HEK293 (cell line): ENCODE data around the gene FGFR3.

Experiments
- CTCF ChIA-PET: fragments of 350-600 bp; formaldehyde crosslinking; extraction: SDS; loops from one replicate; lab custom pipeline; 2021; ENCODE audit warnings: antibody characterized with exemption; lab: Yijun Ruan, JAX
- POLR2A ChIA-PET: fragments of 300-600 bp; formaldehyde crosslinking; extraction: SDS; loops from one replicate; lab custom pipeline; 2020; ENCODE audit warnings: antibody characterized with exemption, inconsistent platforms; lab: Yijun Ruan, JAX
- H3K27ac ChIP-seq: fragments of 200-500 bp; sonication (Bioruptor generic); 2 replicates; pipeline ENCODE4 v1.5.1; 2014; ENCODE audit warnings: low read depth, low read length, control low read depth, inconsistent platforms; ENCODE audit errors: extremely low read depth
- H3K36me3 ChIP-seq, 2 experiments: fragments of 200-500 bp in 1 of 2; sonication (Bioruptor generic) in 1 of 2; 1 replicate in 1 of 2; 2 replicates in 1 of 2; pipeline ENCODE4 v1.5.1; 2014 to 2017; ENCODE audit warnings: inconsistent platforms in 2 of 2, low read length in 2 of 2; ENCODE audit not compliant: control insufficient read depth in 2 of 2, insufficient read depth in 1 of 2
- H3K4me1 ChIP-seq: fragments of 200-500 bp; sonication (Bioruptor generic); 2 replicates; pipeline ENCODE4 v1.5.1; 2014; ENCODE audit warnings: mild to moderate bottlenecking, low read length, inconsistent platforms; ENCODE audit not compliant: control insufficient read depth, insufficient read depth
- H3K4me3 ChIP-seq: 2 replicates; pipeline ENCODE4 v1.5.1; 2011; ENCODE audit warnings: low read depth, mild to moderate bottlenecking, control low read depth, low read length, moderate library complexity
- H3K9me3 ChIP-seq: fragments of 200-500 bp; sonication (Bioruptor generic); 2 replicates; pipeline ENCODE4 v1.5.1; 2014; ENCODE audit warnings: low read depth, low read length, inconsistent platforms; ENCODE audit not compliant: control insufficient read depth, insufficient read depth
- GLIS1 ChIP-seq: fragments of 450-650 bp; formaldehyde crosslinking; IDR thresholded peaks from 2 replicates; pipeline ENCODE4 v1.5.1; 2016; ENCODE audit warnings: missing biosample characterization, missing genetic modification characterization
- GLIS2 ChIP-seq: fragments of 450-650 bp; formaldehyde crosslinking; IDR thresholded peaks from 2 replicates; pipeline ENCODE4 v1.5.1; 2016; ENCODE audit warnings: missing biosample characterization, missing genetic modification characterization
- KLF1 ChIP-seq: fragments of 450-650 bp; formaldehyde crosslinking; IDR thresholded peaks from 2 replicates; pipeline ENCODE4 v1.5.1; 2016; ENCODE audit warnings: missing biosample characterization, missing genetic modification characterization
- ZBTB20 ChIP-seq: fragments of 450-650 bp; formaldehyde crosslinking; IDR thresholded peaks from 2 replicates; pipeline ENCODE4 v1.5.1; 2016; ENCODE audit warnings: missing biosample characterization, missing genetic modification characterization
- ZBTB8A ChIP-seq: fragments of 450-650 bp; formaldehyde crosslinking; IDR thresholded peaks from 2 replicates; pipeline ENCODE4 v1.5.1; 2016; ENCODE audit warnings: missing biosample characterization, missing genetic modification characterization
- ZNF10 ChIP-seq: fragments of 450-650 bp; formaldehyde crosslinking; IDR thresholded peaks from 2 replicates; pipeline ENCODE4 v1.5.1; 2017; ENCODE audit warnings: missing biosample characterization, missing genetic modification characterization
- ZNF121 ChIP-seq: fragments of 450-650 bp; formaldehyde crosslinking; IDR thresholded peaks from 2 replicates; pipeline ENCODE4 v1.5.1; 2016; ENCODE audit warnings: missing biosample characterization, missing genetic modification characterization
- ZNF266 ChIP-seq: fragments of 450-650 bp; formaldehyde crosslinking; IDR thresholded peaks from 2 replicates; pipeline ENCODE4 v1.5.1; 2016; ENCODE audit warnings: missing biosample characterization, missing genetic modification characterization, low read depth
- ZNF335 ChIP-seq: fragments of 450-650 bp; formaldehyde crosslinking; conservative IDR thresholded peaks from 2 replicates; pipeline ENCODE4 v1.5.1; 2016; ENCODE audit warnings: missing biosample characterization, missing genetic modification characterization
- ZNF423 ChIP-seq: fragments of 450-650 bp; formaldehyde crosslinking; IDR thresholded peaks from 2 replicates; pipeline ENCODE4 v1.5.1; 2016; ENCODE audit warnings: missing biosample characterization, missing genetic modification characterization
- ZNF549 ChIP-seq: fragments of 450-650 bp; IDR thresholded peaks from 2 replicates; pipeline ENCODE4 v1.5.1; 2018; ENCODE audit warnings: missing biosample characterization, missing genetic modification characterization, mild to moderate bottlenecking, inconsistent platforms, moderate library complexity
- ZNF600 ChIP-seq: fragments of 450-650 bp; formaldehyde crosslinking; IDR thresholded peaks from 2 replicates; pipeline ENCODE4 v1.5.1; 2016; ENCODE audit warnings: missing biosample characterization, missing genetic modification characterization
- ZXDB ChIP-seq: fragments of 450-650 bp; formaldehyde crosslinking; IDR thresholded peaks from 2 replicates; pipeline ENCODE4 v1.5.1; 2016; ENCODE audit warnings: missing biosample characterization, missing genetic modification characterization
- TF ChIP-seq, protein P1 (sequence below): fragments of 450-650 bp; formaldehyde crosslinking; optimal IDR thresholded peaks from 2 replicates; pipeline ENCODE3; 2016; ENCODE audit warnings: missing biosample characterization, mild to moderate bottlenecking, missing genetic modification characterization
- TF ChIP-seq, protein P2 (sequence below): fragments of 450-650 bp; formaldehyde crosslinking; IDR thresholded peaks from 2 replicates; pipeline ENCODE4 v1.5.1; 2016; ENCODE audit warnings: missing biosample characterization, missing genetic modification characterization
- TF ChIP-seq, protein P3 (sequence below): fragments of 450-650 bp; formaldehyde crosslinking; IDR thresholded peaks from 2 replicates; pipeline ENCODE4 v1.5.1; 2016; ENCODE audit warnings: missing biosample characterization, missing genetic modification characterization
- TF ChIP-seq, protein P4 (sequence below): fragments of 450-650 bp; formaldehyde crosslinking; IDR thresholded peaks from 2 replicates; pipeline ENCODE4 v1.5.1; 2016; ENCODE audit warnings: missing biosample characterization, missing genetic modification characterization

The FGFR3 gene

DNA sequence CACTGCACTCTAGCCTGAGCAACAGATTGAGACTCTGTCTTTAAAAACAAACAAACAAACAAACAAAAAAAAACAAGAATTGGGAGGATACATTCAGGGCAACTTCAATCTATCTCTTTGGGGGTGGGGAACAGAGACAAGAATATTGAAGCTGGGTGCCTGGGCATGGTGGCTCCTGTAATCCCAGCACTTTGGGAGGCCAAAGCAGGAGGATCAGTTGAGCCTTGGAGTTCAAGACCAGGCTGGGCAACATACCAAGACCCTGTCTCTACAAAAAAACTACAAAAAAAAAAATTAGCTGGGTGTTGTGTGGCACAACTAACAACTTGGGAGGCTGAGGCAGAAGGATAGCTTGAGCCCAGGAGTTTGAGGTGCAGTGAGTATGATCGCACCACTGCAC lies 61.7 kb downstream of the FGFR3 start:
- H3K27ac ChIP-seq = peak overlapping the region; percentile 74; the same call in 1 of the 2 replicates
- H3K4me1 ChIP-seq = peaks cover 3% of the 10 kb centered on the region; the same call in 1 of the 2 replicates
- TF ChIP-seq KLF1 (tag by site-specific recombination) (no peak), ZNF121 (tag by site-specific recombination) (peak; percentile 49; the same call in 1 of the 2 replicates)
- ChIA-PET CTCF (interaction anchor here (0.6 kb wide), 1 partner anchor 162 kb away, joined by 4 read pairs; no protein-coding TSS in a partner anchor), POLR2A (interaction anchor here (0.7 to 1.0 kb wide), 3 partner anchors 18 to 60 kb away, joined by 3 read pairs; no protein-coding TSS in a partner anchor)
- no peaks in the 10 kb centered on the region for H3K9me3 ChIP-seq
- H3K4me3 ChIP-seq = peak overlapping the region; percentile 60
- H3K36me3 ChIP-seq = peaks cover 0 to 17% of the 10 kb centered on the region in 2 experiments; a peak in 1 of 3 replicates

DNA sequence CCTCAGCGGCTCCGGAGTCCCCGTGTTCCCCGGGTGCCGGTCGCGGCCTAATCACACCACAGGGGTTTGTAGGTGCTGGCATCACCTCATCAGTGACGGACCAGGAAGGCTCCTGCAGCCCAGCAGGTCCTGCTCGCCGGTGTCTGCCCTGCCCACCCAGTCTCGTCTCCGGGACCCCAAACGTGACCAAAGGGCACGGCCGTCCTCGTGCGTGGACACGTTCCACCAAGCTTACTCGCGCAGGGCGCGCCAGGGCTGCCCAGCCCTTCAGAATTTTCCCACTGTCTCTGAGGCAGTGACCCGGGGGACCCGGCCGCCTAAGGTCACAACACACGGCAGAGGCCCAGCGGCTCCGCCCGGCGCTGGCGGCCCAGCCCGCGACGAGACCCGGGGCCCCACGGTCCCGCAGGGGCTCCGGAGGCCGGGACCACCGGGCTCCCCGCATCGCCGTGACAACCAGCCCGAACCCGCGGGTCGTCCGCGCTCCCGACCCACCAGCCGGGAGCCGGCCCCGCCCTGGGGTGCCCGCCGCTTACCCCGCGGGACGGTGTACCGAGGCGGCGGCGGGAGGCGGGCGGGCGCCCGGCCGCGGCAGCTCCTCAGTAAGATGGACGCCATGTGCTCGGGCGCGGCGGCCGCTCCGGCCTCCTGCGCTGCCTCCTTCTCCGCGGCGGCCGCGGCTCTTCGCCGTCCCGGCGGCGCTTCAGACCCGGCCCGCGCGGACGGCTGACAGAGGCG lies 62.4 kb downstream of the FGFR3 start:
- POLR2A ChIA-PET = interaction anchor here (0.7 to 1.0 kb wide), 4 partner anchors 8 to 60 kb away, joined by 3 to 9 read pairs (median 4); partner anchors contain the start of gene NSD2
- H3K36me3 ChIP-seq = peaks cover 0 to 17% of the 10 kb centered on the region in 2 experiments; a peak in 1 of 3 replicates
- peaks cover 3% of the 10 kb centered on the region; the same call in 1 of the 2 replicates for H3K4me1 ChIP-seq
- H3K27ac ChIP-seq = peak overlapping the region; percentile 74
- peak; percentile 85 for TF ChIP-seq ZNF335 (tag by site-specific recombination)
- peak; percentile 20; the same call in 1 of the 2 replicates for TF ChIP-seq GLIS2 (tag by site-specific recombination)
- TF ChIP-seq, protein P1, sequence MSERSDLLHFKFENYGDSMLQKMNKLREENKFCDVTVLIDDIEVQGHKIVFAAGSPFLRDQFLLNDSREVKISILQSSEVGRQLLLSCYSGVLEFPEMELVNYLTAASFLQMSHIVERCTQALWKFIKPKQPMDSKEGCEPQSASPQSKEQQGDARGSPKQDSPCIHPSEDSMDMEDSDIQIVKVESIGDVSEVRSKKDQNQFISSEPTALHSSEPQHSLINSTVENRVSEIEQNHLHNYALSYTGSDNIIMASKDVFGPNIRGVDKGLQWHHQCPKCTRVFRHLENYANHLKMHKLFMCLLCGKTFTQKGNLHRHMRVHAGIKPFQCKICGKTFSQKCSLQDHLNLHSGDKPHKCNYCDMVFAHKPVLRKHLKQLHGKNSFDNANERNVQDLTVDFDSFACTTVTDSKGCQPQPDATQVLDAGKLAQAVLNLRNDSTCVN (tag by site-specific recombination) = peak; percentile 53
- TF ChIP-seq ZNF600 (tag by site-specific recombination) = peak; percentile 85
- TF ChIP-seq ZXDB (tag by site-specific recombination) = 0 out of 2 replicates have a peak, but pooled peaks have one; percentile 12
- no peak for TF ChIP-seq ZNF266 (tag by site-specific recombination)
- TF ChIP-seq ZBTB20 (tag by site-specific recombination) = peak; percentile 68
- TF ChIP-seq ZBTB8A (tag by site-specific recombination) = peak; percentile 10
- TF ChIP-seq ZNF549 (tag by site-specific recombination) = no peak
- TF ChIP-seq GLIS1 (tag by site-specific recombination) = no peak
- TF ChIP-seq ZNF10 (tag by site-specific recombination) = peak; percentile 85
- TF ChIP-seq ZNF423 (tag by site-specific recombination) = 0 out of 2 replicates have a peak, but pooled peaks have one; percentile 42
- TF ChIP-seq, protein P2, sequence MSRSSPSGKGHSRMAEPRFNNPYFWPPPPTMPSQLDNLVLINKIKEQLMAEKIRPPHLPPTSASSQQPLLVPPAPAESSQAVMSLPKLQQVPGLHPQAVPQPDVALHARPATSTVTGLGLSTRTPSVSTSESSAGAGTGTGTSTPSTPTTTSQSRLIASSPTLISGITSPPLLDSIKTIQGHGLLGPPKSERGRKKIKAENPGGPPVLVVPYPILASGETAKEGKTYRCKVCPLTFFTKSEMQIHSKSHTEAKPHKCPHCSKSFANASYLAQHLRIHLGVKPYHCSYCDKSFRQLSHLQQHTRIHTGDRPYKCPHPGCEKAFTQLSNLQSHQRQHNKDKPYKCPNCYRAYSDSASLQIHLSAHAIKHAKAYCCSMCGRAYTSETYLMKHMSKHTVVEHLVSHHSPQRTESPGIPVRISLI (tag by site-specific recombination) = no peak
- TF ChIP-seq, protein P3, sequence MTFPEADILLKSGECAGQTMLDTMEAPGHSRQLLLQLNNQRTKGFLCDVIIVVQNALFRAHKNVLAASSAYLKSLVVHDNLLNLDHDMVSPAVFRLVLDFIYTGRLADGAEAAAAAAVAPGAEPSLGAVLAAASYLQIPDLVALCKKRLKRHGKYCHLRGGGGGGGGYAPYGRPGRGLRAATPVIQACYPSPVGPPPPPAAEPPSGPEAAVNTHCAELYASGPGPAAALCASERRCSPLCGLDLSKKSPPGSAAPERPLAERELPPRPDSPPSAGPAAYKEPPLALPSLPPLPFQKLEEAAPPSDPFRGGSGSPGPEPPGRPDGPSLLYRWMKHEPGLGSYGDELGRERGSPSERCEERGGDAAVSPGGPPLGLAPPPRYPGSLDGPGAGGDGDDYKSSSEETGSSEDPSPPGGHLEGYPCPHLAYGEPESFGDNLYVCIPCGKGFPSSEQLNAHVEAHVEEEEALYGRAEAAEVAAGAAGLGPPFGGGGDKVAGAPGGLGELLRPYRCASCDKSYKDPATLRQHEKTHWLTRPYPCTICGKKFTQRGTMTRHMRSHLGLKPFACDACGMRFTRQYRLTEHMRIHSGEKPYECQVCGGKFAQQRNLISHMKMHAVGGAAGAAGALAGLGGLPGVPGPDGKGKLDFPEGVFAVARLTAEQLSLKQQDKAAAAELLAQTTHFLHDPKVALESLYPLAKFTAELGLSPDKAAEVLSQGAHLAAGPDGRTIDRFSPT (tag by site-specific recombination) = peak; percentile 36; the same call in 1 of the 2 replicates
- TF ChIP-seq, protein P4, sequence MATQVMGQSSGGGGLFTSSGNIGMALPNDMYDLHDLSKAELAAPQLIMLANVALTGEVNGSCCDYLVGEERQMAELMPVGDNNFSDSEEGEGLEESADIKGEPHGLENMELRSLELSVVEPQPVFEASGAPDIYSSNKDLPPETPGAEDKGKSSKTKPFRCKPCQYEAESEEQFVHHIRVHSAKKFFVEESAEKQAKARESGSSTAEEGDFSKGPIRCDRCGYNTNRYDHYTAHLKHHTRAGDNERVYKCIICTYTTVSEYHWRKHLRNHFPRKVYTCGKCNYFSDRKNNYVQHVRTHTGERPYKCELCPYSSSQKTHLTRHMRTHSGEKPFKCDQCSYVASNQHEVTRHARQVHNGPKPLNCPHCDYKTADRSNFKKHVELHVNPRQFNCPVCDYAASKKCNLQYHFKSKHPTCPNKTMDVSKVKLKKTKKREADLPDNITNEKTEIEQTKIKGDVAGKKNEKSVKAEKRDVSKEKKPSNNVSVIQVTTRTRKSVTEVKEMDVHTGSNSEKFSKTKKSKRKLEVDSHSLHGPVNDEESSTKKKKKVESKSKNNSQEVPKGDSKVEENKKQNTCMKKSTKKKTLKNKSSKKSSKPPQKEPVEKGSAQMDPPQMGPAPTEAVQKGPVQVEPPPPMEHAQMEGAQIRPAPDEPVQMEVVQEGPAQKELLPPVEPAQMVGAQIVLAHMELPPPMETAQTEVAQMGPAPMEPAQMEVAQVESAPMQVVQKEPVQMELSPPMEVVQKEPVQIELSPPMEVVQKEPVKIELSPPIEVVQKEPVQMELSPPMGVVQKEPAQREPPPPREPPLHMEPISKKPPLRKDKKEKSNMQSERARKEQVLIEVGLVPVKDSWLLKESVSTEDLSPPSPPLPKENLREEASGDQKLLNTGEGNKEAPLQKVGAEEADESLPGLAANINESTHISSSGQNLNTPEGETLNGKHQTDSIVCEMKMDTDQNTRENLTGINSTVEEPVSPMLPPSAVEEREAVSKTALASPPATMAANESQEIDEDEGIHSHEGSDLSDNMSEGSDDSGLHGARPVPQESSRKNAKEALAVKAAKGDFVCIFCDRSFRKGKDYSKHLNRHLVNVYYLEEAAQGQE (tag by site-specific recombination) = no peak
- TF ChIP-seq, all 188 proteins: peak for 10
- Histone ChIP-seq H3K9me3 (no peaks in the 10 kb centered on the region), H3K4me3 (peak overlapping the region; percentile 60)
- CTCF ChIA-PET = interaction anchor here (0.6 kb wide), 1 partner anchor 162 kb away, joined by 4 read pairs; no protein-coding TSS in a partner anchor
